ENCODE results near the gene TRAPPC8. TPM values are rescaled to one million over a fixed set of nuclear protein-coding genes. Genes with fewer than 3 reads are reported as not detected.

The TRAPPC8 gene
- total and polyA plus RNA-seq, 2 of the 13 experiments (the other 11 are each of a cell fraction or from before 2014, with no cell fraction given), result 34.6 to 50.8 TPM

- TF ChIP-seq ZNF407 (CRISPR knock-in tag; IDR thresholded peaks at IDR 0.05; ENCODE audit: not compliant biosample characterization) (no peak), ZNF775 (CRISPR knock-in tag; IDR thresholded peaks at IDR 0.05; ENCODE audit: borderline replicate concordance) (no peak), ARNT2 (CRISPR knock-in tag; IDR thresholded peaks at IDR 0.05; ENCODE audit: low read depth) (peak; percentile 88), KDM1A (CRISPR knock-in tag; IDR thresholded peaks at IDR 0.05) (no peak), ZNF496 (CRISPR knock-in tag; IDR thresholded peaks at IDR 0.05; ENCODE audit: insufficient replicate concordance) (no peak), PHF8 (CRISPR knock-in tag; IDR thresholded peaks at IDR 0.05) (peak; percentile 84), MIER3 (CRISPR knock-in tag; IDR thresholded peaks at IDR 0.05; ENCODE audit: borderline replicate concordance) (no peak; the same call in 1 of the 2 replicates), ZNF572 (CRISPR knock-in tag; IDR thresholded peaks at IDR 0.05) (0 out of 2 replicates have a peak, but pooled peaks have one; percentile 48), HOXA9 (CRISPR knock-in tag; IDR thresholded peaks at IDR 0.05; ENCODE audit: borderline replicate concordance) (0 out of 2 replicates have a peak, but pooled peaks have one; percentile 74), TCF7 (IDR thresholded peaks at IDR 0.05; ENCODE audit: low read depth) (no peak), BRCA1 (CRISPR knock-in tag; IDR thresholded peaks at IDR 0.05) (no peak), ZBTB43 (CRISPR knock-in tag; conservative IDR thresholded peaks at IDR 0.05) (peak; percentile 59; the same call in 1 of the 2 replicates), MAF1 (CRISPR knock-in tag; IDR thresholded peaks at IDR 0.05; ENCODE audit: borderline replicate concordance) (0 out of 2 replicates have a peak, but pooled peaks have one; percentile 28), HNRNPUL1 (IDR thresholded peaks at IDR 0.05; ENCODE audit: low read depth, low read length) (no peak), THAP9 (CRISPR knock-in tag; IDR thresholded peaks at IDR 0.05; ENCODE audit: borderline replicate concordance) (peak; percentile 98), MAFK (conservative IDR thresholded peaks at IDR 0.05 in 1 of 2, IDR thresholded peaks at IDR 0.05 in 1 of 2; ENCODE audit: low read length in 2 of 2) (no peak)
Measured at GRCh38 chr18:31942999-31943877, at the start of gene TRAPPC8 (continued).
